Measurements from ENCODE around the gene SBK2.

DNA sequence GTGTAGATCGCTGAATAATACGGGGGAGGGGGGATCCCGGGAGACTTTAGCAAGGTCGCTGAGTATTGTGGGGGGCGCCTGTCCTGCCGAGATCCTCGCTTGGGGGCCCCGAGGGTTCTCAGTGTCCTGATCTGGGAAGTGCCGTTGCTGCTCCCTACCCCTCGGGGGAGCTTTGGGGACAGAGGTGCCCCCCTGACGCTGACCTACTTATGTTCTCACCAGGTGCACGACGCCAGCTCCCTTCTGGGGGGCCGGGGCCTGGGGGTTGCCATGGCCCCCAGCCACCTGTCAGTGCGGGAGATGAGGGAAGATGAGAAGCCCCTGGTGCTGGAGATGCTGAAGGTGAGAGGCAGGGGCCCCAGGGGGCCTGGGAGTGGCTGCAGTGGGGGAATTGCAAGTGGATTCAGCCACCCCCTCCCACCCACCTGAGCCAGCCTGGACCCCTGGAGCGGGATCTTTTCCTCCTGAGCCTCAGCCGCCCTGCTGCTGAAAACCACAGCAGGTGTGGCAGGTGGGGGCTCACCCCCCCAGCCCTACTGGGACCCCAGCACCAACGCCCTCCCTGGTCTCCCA lies 51.4 kb downstream of the SBK2 start:
- TF ChIP-seq CTCF (IDR thresholded peaks at IDR 0.05) (no peak), POLR2AphosphoS5 (IDR thresholded peaks at IDR 0.05) (no peak), POLR2A (IDR thresholded peaks at IDR 0.05) (no peak)
